ENCODE data around the gene ARPC4.

GRCh38 chr3:9846231-9846630 lies 53.3 kb downstream of the ARPC4 start:
- TF ChIP-seq CTCF (IDR thresholded peaks at IDR 0.05), result no peak
- no peak for TF ChIP-seq POLR2AphosphoS5 (IDR thresholded peaks at IDR 0.05)
